Endothelial cell of umbilical vein (primary cell): Measurements from ENCODE around the gene CCDC197. TPM values are rescaled to one million over a fixed set of nuclear protein-coding genes. Genes with fewer than 3 reads are reported as not detected.
A peak's percentile ranks its signal among the peaks of the same experiment; 100 is the strongest.

ENCODE experiments used
- BruUV-seq: library from RNA; stranded (reverse); fragments of 400-500 nt; replicated peaks from 2 replicates; lab custom pipeline; 2021; lab: Mats Ljungman, UMichigan
- CTCF ChIA-PET: fragments of 300-600, 350-600 bp; sonication (Branson Sonifier 250); formaldehyde crosslinking; loops from one replicate; lab custom pipeline; 2021; ENCODE audit warnings: antibody characterized with exemption, inconsistent platforms; lab: Charles Lee
- POLR2A ChIA-PET: fragments of 300-600, 350-600 bp; sonication (Branson Sonifier 250); formaldehyde crosslinking; loops from one replicate; lab custom pipeline; 2021; ENCODE audit warnings: antibody characterized with exemption, inconsistent platforms; lab: Charles Lee
- DNase-seq: peaks from one replicate; pipeline ENCODE4 v3.0.0-alpha.2; 2011; ENCODE audit warnings: low read depth, low spot score
- FAIRE-seq: peaks from 2 replicates; lab custom pipeline; 2011; peaks lifted over from hg19 to GRCh38; lab: Jason Lieb, UNC
- H2AFZ ChIP-seq: 2 replicates; pipeline ENCODE4 v1.6.0; 2012; ENCODE audit warnings: low read depth, low read length, control low read depth, inconsistent platforms
- H3K27ac ChIP-seq: 2 replicates; pipeline ENCODE4 v1.5.1; 2011; ENCODE audit warnings: low read depth, mild to moderate bottlenecking, control low read depth, low read length, moderate library complexity; ENCODE audit not compliant: insufficient read depth
- H3K27me3 ChIP-seq, 2 experiments: 2 replicates each; pipeline versions ENCODE4 v1.6.0 to v1.6.1; 2011; ENCODE audit warnings: low read length in 2 of 2, mixed read lengths in 1 of 2; ENCODE audit not compliant: control insufficient read depth in 2 of 2, insufficient read depth in 2 of 2
- H3K36me3 ChIP-seq, 2 experiments: 2 replicates in 1 of 2; 3 replicates in 1 of 2; pipeline ENCODE4 v1.5.1; 2011; ENCODE audit warnings: low read length in 2 of 2, mild to moderate bottlenecking in 1 of 2, moderate library complexity in 1 of 2; ENCODE audit not compliant: control insufficient read depth in 2 of 2, insufficient read depth in 2 of 2; ENCODE audit errors: extremely low read depth in 1 of 2
- H3K4me1 ChIP-seq: 3 replicates; pipeline ENCODE4 v1.5.1; 2011; ENCODE audit warnings: mild to moderate bottlenecking, low read length; ENCODE audit not compliant: control insufficient read depth, insufficient read depth; ENCODE audit errors: extremely low read depth
- H3K4me2 ChIP-seq: 2 replicates; pipeline ENCODE4 v1.6.1; 2011; ENCODE audit warnings: low read length, control low read depth, mixed read lengths; ENCODE audit not compliant: insufficient read depth
- H3K4me3 ChIP-seq, 3 experiments: fragments of 200-600 bp in 1 of 3; sonication (generic), shearing (Covaris generic) in 1 of 3; replicated peaks in 1 of 3; 2 replicates each; pipeline ENCODE4 v1.5.1; 2011 to 2016; ENCODE audit warnings: control low read depth in 3 of 3, low read length in 3 of 3, mild to moderate bottlenecking in 2 of 3, inconsistent platforms in 1 of 3, low read depth in 1 of 3, moderate library complexity in 1 of 3; ENCODE audit not compliant: insufficient read depth in 1 of 3
- H3K79me2 ChIP-seq: 2 replicates; pipeline ENCODE4 v1.6.0; 2012; ENCODE audit warnings: low read length, inconsistent platforms; ENCODE audit not compliant: control insufficient read depth, insufficient read depth
- H3K9ac ChIP-seq: replicated peaks from 2 replicates; pipeline ENCODE3; 2011; ENCODE audit warnings: low read length, control low read depth; ENCODE audit not compliant: insufficient read depth; ENCODE audit errors: extremely low read depth
- H3K9me1 ChIP-seq: replicated peaks from 3 replicates; pipeline ENCODE4 v1.6.0; 2011; ENCODE audit warnings: mild to moderate bottlenecking, low read length; ENCODE audit not compliant: control insufficient read depth, insufficient read depth; ENCODE audit errors: extremely low read depth
- H3K9me3 ChIP-seq: replicated peaks from 2 replicates; pipeline ENCODE4 v1.5.1; 2012; ENCODE audit warnings: low read length, inconsistent platforms; ENCODE audit not compliant: control insufficient read depth, insufficient read depth
- H4K20me1 ChIP-seq: replicated peaks from 2 replicates; pipeline ENCODE3; 2011; ENCODE audit warnings: mild to moderate bottlenecking, low read length; ENCODE audit not compliant: control insufficient read depth, insufficient read depth; ENCODE audit errors: extremely low read depth
- CTCF ChIP-seq, 2 donors: IDR thresholded peaks; 1 replicate in 1 of 2; 2 replicates in 1 of 2; pipeline ENCODE4 v1.5.1; 2011; ENCODE audit warnings: low read length in 2 of 2, mild to moderate bottlenecking in 2 of 2, moderate library complexity in 2 of 2, control low read depth in 1 of 2, inconsistent platforms in 1 of 2, low read depth in 1 of 2; ENCODE audit not compliant: insufficient read depth in 1 of 2; ENCODE audit errors: extremely low read depth in 1 of 2
- EZH2 ChIP-seq: IDR thresholded peaks from 2 replicates; pipeline ENCODE4 v1.6.1; 2012; ENCODE audit warnings: borderline replicate concordance, low read depth, mild to moderate bottlenecking, moderate library complexity, low read length, inconsistent platforms; ENCODE audit not compliant: severe bottlenecking
- GATA2 ChIP-seq: IDR thresholded peaks from 2 replicates; pipeline ENCODE4 v1.7.0; 2011; ENCODE audit warnings: low read depth, mild to moderate bottlenecking, moderate library complexity, mixed read lengths, low read length; ENCODE audit not compliant: insufficient read length, insufficient read depth
- JUN ChIP-seq: IDR thresholded peaks from 2 replicates; pipeline ENCODE4 v1.6.1; 2011; ENCODE audit warnings: borderline replicate concordance, low read depth; ENCODE audit not compliant: insufficient read length, insufficient read depth
- MAX ChIP-seq: IDR thresholded peaks from 2 replicates; pipeline ENCODE4 v1.6.1; 2011; ENCODE audit not compliant: insufficient read depth, insufficient read length
- MYC ChIP-seq: IDR thresholded peaks from one replicate; pipeline ENCODE4 v1.6.1; 2011; ENCODE audit warnings: mild to moderate bottlenecking, low read depth, low read length
- POLR2A ChIP-seq: IDR thresholded peaks from 2 replicates; pipeline ENCODE4 v1.6.1; 2012; ENCODE audit warnings: low read depth, mild to moderate bottlenecking, control low read depth, low read length
- POLR2AphosphoS5 ChIP-seq: IDR thresholded peaks from 2 replicates; pipeline ENCODE4 v1.6.1; 2012; ENCODE audit warnings: low read depth, mild to moderate bottlenecking, control low read depth, low read length, moderate library complexity; ENCODE audit not compliant: insufficient read depth
- dilution Hi-C: fragments of 300-500 bp; cut with MboI; formaldehyde crosslinking; loops from one replicate; pipeline ENCODE4 v1.15.0; 2019; ENCODE audit warnings: low sequenced_read_pairs; ENCODE audit not compliant: extremely low pct_ligation_motif_present
- intact Hi-C: fragments of 100-400 bp; cut with micrococcal nuclease; formaldehyde crosslinking; loops from one replicate; pipeline ENCODE4 v1.10.0; 2022
- polyA plus RNA-seq, 4 experiments: library from polyadenylated mRNA; depleted of rRNA in 3 of 4; stranded (reverse) in 3 of 4; unstranded in 1 of 4; fragments of >200 nt; gene quantifications; 2 replicates each; pipeline versions ENCODE4 v1.2.1 to v1.2.3, GENCODE V29; 2011 to 2012; ENCODE audit warnings: missing spikeins in 1 of 4
- total RNA-seq: library from RNA; stranded (reverse); gene quantifications from 2 replicates; pipeline ENCODE4 v1.2.3, GENCODE V29; 2021

CCDC197 gene
- total and polyA plus RNA-seq, 2 donors (not counting 3 experiments of a cell fraction or from before 2014, with no cell fraction given): not detected

GRCh38 chr14:94048691-94049624 is 51.9 kb downstream of the CCDC197 start:
- DNase-seq: no peak
- ChIA-PET CTCF (interaction anchor here (1.5 to 7.6 kb wide), 4 partner anchors 11 to 88 kb away, joined by 3 to 133 read pairs (median 15); no protein-coding TSS in a partner anchor), POLR2A (no interaction called here)

More at GRCh38 chr14:94048691-94049624, 51.9 kb downstream of the CCDC197 start:
- H3K9ac ChIP-seq: no peak overlapping the region
- H3K4me3 ChIP-seq: no peak overlapping the region
- BruUV-seq: no TSS peak
- H3K4me1 ChIP-seq: peaks cover 3% of the 10 kb centered on the region
- dilution Hi-C loops (no loop called here), intact Hi-C loops (no loop called here)
- peaks cover 13 to 28% of the 10 kb centered on the region in 2 experiments for H3K36me3 ChIP-seq
- no peaks in the 10 kb centered on the region for H3K9me1 ChIP-seq
- H3K4me2 ChIP-seq: no peak overlapping the region
- H4K20me1 ChIP-seq: no peaks in the 10 kb centered on the region
- peak; percentile 38 for FAIRE-seq
- no peaks in the 10 kb centered on the region for H3K9me3 ChIP-seq
- no peak overlapping the region for H3K27ac ChIP-seq
- H3K79me2 ChIP-seq: no peaks in the 10 kb centered on the region
- H2AFZ ChIP-seq: no peak overlapping the region
- H3K27me3 ChIP-seq: no peaks in the 10 kb centered on the region
- no peak for TF ChIP-seq MYC
- TF ChIP-seq JUN: no peak
- no peak for TF ChIP-seq POLR2AphosphoS5
- no peak for TF ChIP-seq POLR2A
- no peak for TF ChIP-seq GATA2
- no peak for TF ChIP-seq EZH2
- no peak for TF ChIP-seq CTCF (IDR thresholded peaks at IDR 0.05; ENCODE audit: extremely low read depth in 1 of 2, insufficient read depth in 1 of 2, low read depth in 1 of 2, low read length in 2 of 2)
- TF ChIP-seq MAX: no peak
